BJ (cell line): ENCODE results near the gene DHX57. TPM values are rescaled to one million over a fixed set of nuclear protein-coding genes. Genes with fewer than 3 reads are reported as not detected.
A peak's percentile ranks its signal among the peaks of the same experiment; 100 is the strongest.

Source experiments
- CTCF ChIA-PET: fragments of 350-600 bp; formaldehyde crosslinking; extraction: SDS; loops from one replicate; lab custom pipeline; 2021; ENCODE audit warnings: antibody characterized with exemption, inconsistent platforms; lab: Yijun Ruan, JAX
- POLR2A ChIA-PET: fragments of 300-600 bp; sonication (Branson Sonifier 250); formaldehyde crosslinking; extraction: SDS; loops from one replicate; lab custom pipeline; 2021; ENCODE audit warnings: antibody characterized with exemption; lab: Charles Lee
- DNase-seq: peaks from one replicate; pipeline ENCODE4 v3.0.0-alpha.2; 2011; ENCODE audit warnings: low read depth
- H3K27me3 ChIP-seq: 2 replicates; pipeline ENCODE4 v1.6.0; 2011; ENCODE audit warnings: low read length; ENCODE audit not compliant: control insufficient read depth, insufficient read depth
- H3K36me3 ChIP-seq: 2 replicates; pipeline ENCODE4 v1.5.1; 2011; ENCODE audit warnings: low read length; ENCODE audit not compliant: control insufficient read depth, insufficient read depth
- H3K4me3 ChIP-seq: 2 replicates; pipeline ENCODE4 v1.5.1; 2011; ENCODE audit warnings: low read depth, mild to moderate bottlenecking, control low read depth, low read length
- polyA plus RNA-seq: library from polyadenylated mRNA; depleted of rRNA; stranded (reverse); fragments of >200 nt; gene quantifications from 2 replicates; pipeline ENCODE4 v1.2.3, GENCODE V29; 2011
- TF ChIP-seq, protein P1 (sequence below): IDR thresholded peaks from 2 replicates; pipeline ENCODE4 v1.5.1; 2011; ENCODE audit warnings: low read depth, mild to moderate bottlenecking, control low read depth, inconsistent platforms, low read length, moderate library complexity; ENCODE audit not compliant: insufficient read depth

The DHX57 gene
- polyA plus RNA-seq, 1 experiment, result 10.0 TPM

DNA sequence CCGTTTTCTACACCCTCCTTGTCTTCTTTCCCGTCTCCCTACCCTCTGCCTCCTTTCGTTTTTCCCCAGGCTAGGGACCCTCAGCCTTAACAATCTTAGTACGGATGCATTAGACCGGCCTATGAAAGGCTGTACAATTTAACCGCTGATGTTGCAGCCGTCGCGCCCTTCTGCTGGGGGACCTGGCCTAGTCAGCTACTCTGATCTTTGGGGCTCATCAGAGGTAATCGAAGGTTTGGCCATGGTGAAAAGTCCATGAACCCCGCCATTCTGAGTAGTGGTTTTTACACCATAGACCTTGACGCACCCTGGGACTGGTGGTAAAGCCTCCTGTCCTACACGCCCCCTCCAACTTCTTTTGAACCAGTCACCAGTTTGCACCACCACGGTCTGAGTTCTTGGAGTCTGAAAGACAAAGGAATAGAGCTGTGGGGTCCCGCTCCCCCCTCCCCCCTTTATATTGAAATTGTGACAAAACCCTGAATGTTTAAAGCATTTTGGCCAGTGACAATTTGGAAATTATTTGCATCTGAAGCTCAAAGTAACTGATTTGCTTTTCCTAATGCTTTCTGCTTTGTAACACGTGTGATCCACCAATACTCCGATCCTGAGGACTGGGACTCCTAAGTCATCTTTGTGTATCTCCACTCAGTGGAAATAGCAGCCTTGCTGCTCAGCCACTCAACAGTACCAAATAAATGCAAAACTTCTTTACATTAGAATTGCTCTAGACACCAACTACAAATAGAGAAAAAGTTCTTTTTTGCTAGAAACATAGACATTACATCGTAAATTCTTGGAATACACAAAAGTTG is 123.9 kb downstream of the DHX57 start:
- POLR2A ChIA-PET, result interaction anchor here (0.6 to 1.2 kb wide), 27 partner anchors 9 to 1680 kb away, joined by 3 to 9 read pairs (median 4); no protein-coding TSS in a partner anchor
- CTCF ChIA-PET, result interaction anchor here (0.6 to 1.5 kb wide), 7 partner anchors 9 to 408 kb away, joined by 3 to 6 read pairs (median 3); no protein-coding TSS in a partner anchor
- peaks cover 14% of the 10 kb centered on the region for H3K36me3 ChIP-seq
- no peaks in the 10 kb centered on the region for H3K27me3 ChIP-seq
- TF ChIP-seq, protein P1, sequence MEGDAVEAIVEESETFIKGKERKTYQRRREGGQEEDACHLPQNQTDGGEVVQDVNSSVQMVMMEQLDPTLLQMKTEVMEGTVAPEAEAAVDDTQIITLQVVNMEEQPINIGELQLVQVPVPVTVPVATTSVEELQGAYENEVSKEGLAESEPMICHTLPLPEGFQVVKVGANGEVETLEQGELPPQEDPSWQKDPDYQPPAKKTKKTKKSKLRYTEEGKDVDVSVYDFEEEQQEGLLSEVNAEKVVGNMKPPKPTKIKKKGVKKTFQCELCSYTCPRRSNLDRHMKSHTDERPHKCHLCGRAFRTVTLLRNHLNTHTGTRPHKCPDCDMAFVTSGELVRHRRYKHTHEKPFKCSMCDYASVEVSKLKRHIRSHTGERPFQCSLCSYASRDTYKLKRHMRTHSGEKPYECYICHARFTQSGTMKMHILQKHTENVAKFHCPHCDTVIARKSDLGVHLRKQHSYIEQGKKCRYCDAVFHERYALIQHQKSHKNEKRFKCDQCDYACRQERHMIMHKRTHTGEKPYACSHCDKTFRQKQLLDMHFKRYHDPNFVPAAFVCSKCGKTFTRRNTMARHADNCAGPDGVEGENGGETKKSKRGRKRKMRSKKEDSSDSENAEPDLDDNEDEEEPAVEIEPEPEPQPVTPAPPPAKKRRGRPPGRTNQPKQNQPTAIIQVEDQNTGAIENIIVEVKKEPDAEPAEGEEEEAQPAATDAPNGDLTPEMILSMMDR, result no peak
- no peak for DNase-seq
- H3K4me3 ChIP-seq, result peak overlapping the region; percentile 99

DNA sequence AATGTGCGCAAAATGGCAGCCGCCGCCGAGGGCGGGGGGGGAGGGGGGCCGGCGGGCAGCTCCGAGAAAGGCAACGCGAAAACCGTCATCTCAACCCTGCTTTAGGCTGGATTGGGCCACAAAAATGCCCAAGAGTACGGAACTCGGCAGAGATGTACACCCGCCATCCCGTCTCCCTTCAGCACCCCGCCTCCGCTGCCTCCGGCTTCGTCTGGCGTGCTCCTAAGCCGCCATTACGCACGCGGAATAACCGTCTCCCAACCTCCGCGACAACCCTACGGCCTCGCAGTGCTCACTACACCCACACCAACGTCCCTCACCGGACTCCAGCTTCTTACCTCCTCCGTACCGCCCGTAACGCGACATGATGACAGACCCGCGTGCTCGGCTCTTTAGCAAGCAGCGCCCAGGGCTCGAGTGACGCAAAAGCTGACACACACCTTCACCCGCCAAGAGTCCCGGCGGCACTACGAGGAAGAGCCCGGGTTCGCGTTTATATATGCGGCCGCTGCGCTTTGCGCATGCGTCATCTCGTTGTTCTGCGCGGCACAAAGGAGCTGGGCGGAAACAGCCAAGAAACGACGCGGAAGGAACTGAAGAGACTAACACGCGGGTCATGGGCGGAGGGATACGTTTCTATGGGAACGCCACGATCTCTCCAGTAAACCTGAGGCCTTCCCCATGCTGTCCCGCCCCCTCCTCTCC is 124.7 kb downstream of the DHX57 start, which contains the start of gene SRSF7:
Gene SRSF7, minus strand, starts transcription at position 471 of the 705 bp plus-strand sequence. Its CDS starts 105 bp downstream, at position 366.
- CTCF ChIA-PET, result interaction anchor here (0.6 to 1.5 kb wide), 7 partner anchors 8 to 407 kb away, joined by 3 to 6 read pairs (median 3); no protein-coding TSS in a partner anchor
- peak; percentile 92 for DNase-seq
- POLR2A ChIA-PET, result interaction anchor here (0.6 to 1.2 kb wide), 29 partner anchors 8 to 1448 kb away, joined by 3 to 9 read pairs (median 3); no protein-coding TSS in a partner anchor
- H3K36me3 ChIP-seq, result peaks cover 15% of the 10 kb centered on the region
- no peaks in the 10 kb centered on the region for H3K27me3 ChIP-seq
- TF ChIP-seq, protein P1, result no peak
- H3K4me3 ChIP-seq, result peak within 1 kb of the TSS; percentile 99

DNA sequence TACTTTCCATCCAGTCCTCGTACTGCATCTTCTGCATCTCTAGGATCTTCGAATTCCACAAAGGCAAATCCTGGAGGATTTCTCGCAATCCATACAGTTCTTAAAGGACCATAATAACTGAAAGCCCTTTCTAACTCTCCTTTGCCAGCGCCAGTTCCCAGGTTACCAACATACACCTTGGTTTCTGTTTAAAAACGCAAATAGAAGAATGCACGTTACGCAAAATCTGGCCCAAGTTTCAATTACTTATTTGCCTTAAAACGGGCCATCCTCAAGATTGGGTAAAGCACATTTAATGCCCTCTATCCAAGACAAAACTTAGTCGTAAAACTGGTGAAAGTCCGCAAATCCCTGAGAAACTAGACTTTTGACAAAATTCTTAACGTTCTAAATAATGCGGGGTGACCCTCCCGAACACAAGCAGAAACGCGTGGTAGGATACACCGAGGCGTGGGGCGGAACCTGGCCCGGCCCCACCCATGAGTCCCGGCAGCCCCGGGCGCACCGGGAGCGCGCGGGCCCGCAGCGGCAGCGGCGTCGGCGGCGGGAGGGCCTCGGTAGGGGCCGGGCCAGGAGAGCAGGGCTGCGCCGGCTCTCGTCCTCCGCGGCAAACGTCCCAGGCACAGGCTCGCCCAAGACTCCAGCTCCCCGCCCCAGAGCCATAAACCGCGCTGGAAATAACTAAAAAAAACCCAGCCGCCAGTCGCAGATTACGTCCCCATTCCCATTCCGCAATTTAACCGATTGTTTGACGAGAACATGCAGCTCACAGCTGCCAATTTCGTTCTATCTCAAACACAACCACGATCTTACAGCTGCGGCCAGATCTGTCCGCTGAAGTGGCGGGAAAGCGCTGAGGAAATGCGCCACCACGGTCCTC is 125.5 kb downstream of the DHX57 start:
- ChIA-PET POLR2A (interaction anchor here (0.6 to 1.2 kb wide), 6 partner anchors 7 to 139 kb away, joined by 3 to 5 read pairs (median 3); no protein-coding TSS in a partner anchor), CTCF (interaction anchor here (1.3 to 1.5 kb wide), 3 partner anchors 10 to 169 kb away, joined by 3 to 6 read pairs (median 3); no protein-coding TSS in a partner anchor)
- H3K4me3 ChIP-seq, result peak overlapping the region; percentile 99
- H3K27me3 ChIP-seq, result no peaks in the 10 kb centered on the region
- DNase-seq, result no peak
- H3K36me3 ChIP-seq, result peaks cover 18% of the 10 kb centered on the region
- TF ChIP-seq, protein P1, result no peak

DNA sequence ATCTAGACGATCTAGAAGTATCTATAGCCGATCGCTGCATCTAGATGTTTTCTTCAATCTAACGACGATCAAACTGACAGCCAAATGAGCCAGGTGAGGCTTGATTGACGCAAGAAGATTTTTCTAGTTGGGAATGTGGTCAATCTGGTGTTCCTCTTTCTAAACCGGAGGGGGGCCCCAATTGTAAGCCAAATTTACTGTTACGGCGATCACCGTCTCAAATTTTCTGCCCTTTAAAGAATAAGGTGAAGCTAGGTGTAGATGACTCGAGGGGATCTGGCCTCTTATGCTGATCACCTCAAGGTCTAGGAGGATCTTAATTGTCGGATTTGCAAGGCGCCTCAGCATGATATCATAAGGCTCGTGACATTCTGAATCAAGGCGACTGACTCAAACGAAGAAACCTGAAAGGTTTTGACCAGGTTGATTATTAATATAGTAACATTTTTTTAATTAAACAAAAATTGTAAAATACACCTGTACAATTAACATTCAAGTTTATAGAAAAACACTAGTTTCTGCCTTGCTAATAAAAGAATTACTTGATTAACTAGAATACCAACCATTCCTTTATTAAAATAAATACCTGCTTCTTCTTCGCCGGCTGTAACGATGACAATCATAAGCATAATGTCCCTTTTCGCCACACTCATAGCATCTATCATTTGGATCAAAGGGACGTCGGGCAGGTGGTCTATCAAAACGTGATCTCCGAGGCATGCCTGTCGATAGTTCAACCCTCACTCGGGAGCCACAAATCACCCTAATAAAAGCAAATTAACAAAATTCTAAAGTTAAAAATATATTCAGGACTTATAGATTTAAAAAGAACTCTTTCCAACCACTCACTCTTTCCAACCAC is 126.6 kb downstream of the DHX57 start:
- no peak for DNase-seq
- TF ChIP-seq, protein P1, result no peak
- Histone ChIP-seq H3K36me3 (peaks cover 19% of the 10 kb centered on the region), H3K4me3 (peak overlapping the region; percentile 99), H3K27me3 (no peaks in the 10 kb centered on the region)
- ChIA-PET CTCF (interaction anchor here (1.6 to 1.7 kb wide), 3 partner anchors 9 to 193 kb away, joined by 4 read pairs; no protein-coding TSS in a partner anchor), POLR2A (no interaction called here)
